ENCODE data around the gene GPR146. TPM values are rescaled to one million over a fixed set of nuclear protein-coding genes. Genes with fewer than 3 reads are reported as not detected.
A peak's percentile ranks its signal among the peaks of the same experiment; 100 is the strongest.

GPR146 gene
- total RNA-seq, 2 donors from 2014 or later, result 13.4 to 18.6 TPM

GRCh38 chr7:1058821-1059199, 14.5 kb downstream of the GPR146 start:
- H3K4me3 ChIP-seq, result no peak overlapping the region
- peaks cover 0 to 49% of the 10 kb centered on the region in 2 donors for H3K4me1 ChIP-seq
- H3K9me3 ChIP-seq, result no peaks in the 10 kb centered on the region
- H3K27me3 ChIP-seq, result no peaks in the 10 kb centered on the region
- no peak for TF ChIP-seq CTCF (IDR thresholded peaks at IDR 0.05)
- no peak for DNase-seq (ENCODE audit: low spot score)
- peak overlapping the region; percentile 40 to 64 for H3K27ac ChIP-seq
- H3K36me3 ChIP-seq, result peaks cover 10% of the 10 kb centered on the region

- Histone ChIP-seq H3K27me3 (no peaks in the 10 kb centered on the region), H3K4me1 (peaks cover 0 to 43% of the 10 kb centered on the region in 2 donors), H3K4me3 (peak overlapping the region; percentile 12 to 24), H3K36me3 (peaks cover 10% of the 10 kb centered on the region), H3K27ac (peak overlapping the region; percentile 68 to 73), H3K9me3 (no peaks in the 10 kb centered on the region)
- no peak for TF ChIP-seq CTCF (IDR thresholded peaks at IDR 0.05)
- DNase-seq (ENCODE audit: low spot score), result no peak
These were observed 15.1 kb downstream of the GPR146 start for GRCh38 chr7:1059200-1060091.

- DNase-seq (ENCODE audit: low spot score), result peak; percentile 73
- Histone ChIP-seq H3K4me1 (peaks cover 0 to 41% of the 10 kb centered on the region in 2 donors), H3K4me3 (peak overlapping the region; percentile 12 to 24), H3K9me3 (no peaks in the 10 kb centered on the region), H3K36me3 (peaks cover 10% of the 10 kb centered on the region), H3K27ac (peak overlapping the region; percentile 68 to 73), H3K27me3 (no peaks in the 10 kb centered on the region)
- TF ChIP-seq CTCF (IDR thresholded peaks at IDR 0.05), result no peak
These were observed 16.1 kb downstream of the GPR146 start for GRCh38 chr7:1060315-1061072.

GRCh38 chr7:1061180-1061579, 16.8 kb downstream of the GPR146 start:
- TF ChIP-seq CTCF (IDR thresholded peaks at IDR 0.05), result no peak
- no peaks in the 10 kb centered on the region for H3K27me3 ChIP-seq
- peaks cover 10% of the 10 kb centered on the region for H3K36me3 ChIP-seq
- H3K9me3 ChIP-seq, result no peaks in the 10 kb centered on the region
- DNase-seq (ENCODE audit: low spot score), result no peak
- H3K4me1 ChIP-seq, result peaks cover 0 to 41% of the 10 kb centered on the region in 2 donors
- H3K27ac ChIP-seq, result peak overlapping the region in 1 of 2 donors; percentile 73
- H3K4me3 ChIP-seq, result no peak overlapping the region

GRCh38 chr7:1062296-1063294, 18.2 kb downstream of the GPR146 start:
- Histone ChIP-seq H3K27me3 (no peaks in the 10 kb centered on the region), H3K4me3 (no peak overlapping the region), H3K27ac (no peak overlapping the region), H3K9me3 (no peaks in the 10 kb centered on the region), H3K36me3 (peaks cover 9% of the 10 kb centered on the region), H3K4me1 (peaks cover 0 to 31% of the 10 kb centered on the region in 2 donors)
- no peak for TF ChIP-seq CTCF (IDR thresholded peaks at IDR 0.05)
- no peak for DNase-seq (ENCODE audit: low spot score)

Data from right atrium auricular region (tissue), 2 donors.